Spleen (tissue), 13 donors: ENCODE data around the gene FOLR3. TPM values are rescaled to one million over a fixed set of nuclear protein-coding genes. Genes with fewer than 3 reads are reported as not detected.
"Not testable (repeated sequence)": the region's sequence is repeated elsewhere in the genome, so short reads cannot be mapped to it uniquely, and the experiment has no call there.

Source experiments
- DNase-seq: peaks from one replicate; pipeline ENCODE4 v3.0.0-alpha.2; 2020
- H3K27ac ChIP-seq, 8 donors: fragments of 200-600 bp; sonication (generic) in 7 of 8; 1 replicate in 4 of 8; 2 replicates in 4 of 8; pipeline versions ENCODE4 v1.5.0 to v1.8.0; 2016 to 2021; ENCODE audit warnings: inconsistent platforms in 4 of 8, mild to moderate bottlenecking in 4 of 8, moderate library complexity in 1 of 8
- H3K27me3 ChIP-seq, 7 donors: fragments of 200-600 bp; sonication (generic) in 6 of 7; replicated peaks in 1 of 7; 1 replicate in 4 of 7; 2 replicates in 3 of 7; pipeline versions ENCODE4 v1.5.0 to v1.8.0; 2016 to 2021; ENCODE audit warnings: inconsistent platforms in 3 of 7, mild to moderate bottlenecking in 1 of 7
- H3K36me3 ChIP-seq, 6 donors: fragments of 200-600 bp; sonication (generic) in 5 of 6; 1 replicate in 4 of 6; 2 replicates in 2 of 6; pipeline versions ENCODE4 v1.5.0 to v1.8.0; 2016 to 2021; ENCODE audit warnings: inconsistent platforms in 2 of 6
- H3K4me1 ChIP-seq, 6 donors: fragments of 200-600 bp; sonication (generic) in 5 of 6; 1 replicate in 3 of 6; 2 replicates in 3 of 6; pipeline versions ENCODE4 v1.5.0 to v1.8.0; 2016 to 2021; ENCODE audit warnings: inconsistent platforms in 3 of 6
- H3K4me3 ChIP-seq, 8 donors: fragments of 200-600 bp; sonication (generic) in 7 of 8; 1 replicate in 4 of 8; 2 replicates in 4 of 8; pipeline versions ENCODE4 v1.5.0 to v1.8.0; 2016 to 2021; ENCODE audit warnings: inconsistent platforms in 4 of 8, mild to moderate bottlenecking in 4 of 8, moderate library complexity in 2 of 8
- H3K9me3 ChIP-seq, 8 donors: fragments of 200-600 bp; sonication (generic) in 7 of 8; 1 replicate in 4 of 8; 2 replicates in 4 of 8; pipeline versions ENCODE4 v1.5.0 to v1.8.0; 2016 to 2021; ENCODE audit warnings: inconsistent platforms in 4 of 8
- POLR2A ChIP-seq, 3 donors: fragments of 450-650 bp; IDR thresholded peaks; one replicate each; pipeline ENCODE4 v1.5.1; 2017; ENCODE audit warnings: antibody characterized with exemption in 3 of 3, mild to moderate bottlenecking in 1 of 3
- POLR2AphosphoS5 ChIP-seq, 3 donors: sonication (generic); formaldehyde crosslinking; IDR thresholded peaks; one replicate each; pipeline ENCODE4 v1.5.1; 2017; ENCODE audit warnings: antibody characterized with exemption in 3 of 3
- WGBS, 5 donors: extraction: QIAGEN DNeasy Blood & Tissue Kit in 3 of 5; methylation state at CpG; one replicate each; pipeline versions ENCODE4 v1.1.5 to v1.1.7; 2013 to 2018; 5-methylcytosine and 5-hydroxymethylcytosine counted together
- intact Hi-C: fragments of 100-400 bp; cut with DNase I; formaldehyde crosslinking; loops from one replicate; pipeline ENCODE4 v1.15.0; 2023; ENCODE audit warnings: low total_unique reads
- long read RNA-seq, 2 donors: transcript quantifications; one replicate each; lab custom pipeline, GENCODE V29; 2026
- polyA plus RNA-seq, 3 donors: library from polyadenylated mRNA; stranded (reverse); fragments of 200-250 nt; gene quantifications; one replicate each; pipeline ENCODE4 v1.2.1, GENCODE V29; 2013
- total RNA-seq, 7 donors: library from RNA; depleted of rRNA in 3 of 7; stranded (reverse); fragments of >200 nt in 3 of 7; fragmentation: NEBNext Ultra II Directional in 4 of 7; extraction: Animal tissue kit (Norgen Biotek cat#: 25700) in 4 of 7; gene quantifications; one replicate each; pipeline versions ENCODE4 v1.1.0 to v1.2.1, GENCODE V29; 2016 to 2021
- TF ChIP-seq, protein P1 (sequence below), 11 experiments: fragments of 200-600 bp in 7 of 11; fragments of 450-650 bp in 4 of 11; sonication (generic) in 4 of 11; IDR thresholded peaks in 8 of 11; conservative IDR thresholded peaks in 3 of 11; 1 replicate in 7 of 11; 2 replicates in 4 of 11; pipeline versions ENCODE4 v1.4.0 to v1.8.0; 2016 to 2021; ENCODE audit warnings: antibody characterized with exemption in 11 of 11, inconsistent platforms in 4 of 11, mild to moderate bottlenecking in 1 of 11
- donor health status: healthy with polysubstance abuse.
- donor health status: DM: no; HTN: no; CAD: no; lungs with moderate emphysema.
- donor health status: DM: no; HTN: no; CAD: no.
- donor health status: Bipolar disorder and iron deficiency.
- donor health status: healthy.
- donor health status: DM: no; HTN: no; CAD: no.
- donor health status: DM: yes; HTN: yes; CAD: no.

Gene FOLR3
- 10 to 100 TPM in 5 of 7 donors, 1 to 10 TPM in 2; 4.5 to 43.2 (median 17.9) TPM for total RNA-seq
- polyA plus RNA-seq, result 1 to 10 TPM in 2 of 3 donors, under 1 TPM in 1; 0.49 to 7.3 (median 5.3) TPM
- long read RNA-seq, donor 1, result 0 reads
- long read RNA-seq, donor 2, result 0 reads

DNA sequence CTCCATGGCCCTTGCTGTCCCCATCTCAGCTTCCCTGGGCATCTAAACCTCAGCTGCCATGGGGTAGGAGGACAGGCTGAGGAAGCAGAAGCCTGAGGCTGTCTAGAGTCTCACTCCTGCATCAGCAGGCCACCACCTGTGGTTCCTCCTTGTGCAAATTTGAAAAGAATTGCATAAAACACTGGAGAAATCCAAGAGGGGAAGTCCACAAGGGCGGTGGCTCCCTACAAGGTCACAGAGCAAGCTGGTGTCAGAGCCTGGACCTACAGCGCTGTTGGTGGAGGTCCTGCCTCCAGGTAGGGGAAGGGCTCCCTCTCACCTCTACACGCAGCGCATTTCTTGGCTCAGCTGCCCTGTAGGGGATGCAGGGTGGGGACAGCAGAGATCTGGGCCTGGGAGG is at the start of gene FOLR3:
TSS of gene FOLR3 (plus strand) at position 253 of the 400 bp plus-strand sequence. CDS start 228 bp downstream, outside the sequence.
- peak; percentile 85 for DNase-seq
- Histone ChIP-seq H3K27ac (peak within 1 kb of the TSS in 7 of 8 donors; percentile 58 to 90 (median 84)), H3K36me3 (peaks cover 0 to 27% (median 0%) of the 10 kb centered on the region in 6 donors), H3K4me3 (peak within 1 kb of the TSS in 6 of 8 donors; percentile 11 to 61 (median 15)), H3K4me1 (peaks cover 0 to 22% (median 0%) of the 10 kb centered on the region in 6 donors)
- H3K27me3 ChIP-seq, H3K9me3 ChIP-seq, intact Hi-C loops: not testable (repeated sequence)
- peak; percentile 15 to 55 (median 53) for TF ChIP-seq POLR2AphosphoS5 (IDR thresholded peaks at IDR 0.05)
- WGBS, 5 donors, result 60 to 87% (median 61%) methylated on average over 2 to 4 of the region's 4 CpGs

DNA sequence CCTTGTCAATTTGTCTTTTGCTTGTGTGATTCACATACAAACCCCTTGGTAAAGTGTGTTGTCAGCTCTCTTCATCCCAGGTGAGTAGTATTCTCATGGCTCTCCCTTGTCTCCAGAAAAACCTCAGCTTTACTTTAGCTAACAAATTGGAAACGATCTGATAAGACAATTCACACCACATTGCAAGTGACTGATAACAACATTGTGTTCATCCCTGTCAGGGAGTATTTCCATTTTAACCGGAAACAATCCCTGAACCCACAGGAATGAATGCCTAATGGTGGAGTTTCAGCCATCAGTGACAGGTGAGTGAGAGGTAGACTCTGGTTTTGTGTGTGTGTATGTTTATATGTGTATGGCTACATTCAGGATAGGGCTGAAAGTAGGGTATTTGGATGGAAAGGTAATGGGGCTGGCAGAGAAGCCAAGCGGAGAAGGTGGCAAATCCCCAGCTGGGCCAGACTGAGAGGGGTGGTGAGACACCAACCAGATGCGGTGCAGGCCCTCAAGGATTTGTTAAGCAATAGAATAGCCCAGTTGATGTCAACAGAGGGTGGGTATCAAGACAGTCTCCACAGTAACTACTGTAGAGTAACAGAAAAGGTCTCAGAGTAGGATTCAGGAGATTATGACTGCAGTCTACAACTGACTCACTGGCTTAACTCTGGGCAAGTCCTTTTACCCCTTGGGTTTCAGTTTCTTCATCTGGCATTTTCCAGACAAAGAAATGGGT is 47.3 kb upstream of the FOLR3 start:
- H3K4me1 ChIP-seq, result peaks cover 0 to 34% (median 19%) of the 10 kb centered on the region in 6 donors
- no peak overlapping the region for H3K27ac ChIP-seq
- H3K4me3 ChIP-seq, result no peak overlapping the region
- H3K27me3 ChIP-seq, result no peaks in the 10 kb centered on the region
- TF ChIP-seq, protein P1, sequence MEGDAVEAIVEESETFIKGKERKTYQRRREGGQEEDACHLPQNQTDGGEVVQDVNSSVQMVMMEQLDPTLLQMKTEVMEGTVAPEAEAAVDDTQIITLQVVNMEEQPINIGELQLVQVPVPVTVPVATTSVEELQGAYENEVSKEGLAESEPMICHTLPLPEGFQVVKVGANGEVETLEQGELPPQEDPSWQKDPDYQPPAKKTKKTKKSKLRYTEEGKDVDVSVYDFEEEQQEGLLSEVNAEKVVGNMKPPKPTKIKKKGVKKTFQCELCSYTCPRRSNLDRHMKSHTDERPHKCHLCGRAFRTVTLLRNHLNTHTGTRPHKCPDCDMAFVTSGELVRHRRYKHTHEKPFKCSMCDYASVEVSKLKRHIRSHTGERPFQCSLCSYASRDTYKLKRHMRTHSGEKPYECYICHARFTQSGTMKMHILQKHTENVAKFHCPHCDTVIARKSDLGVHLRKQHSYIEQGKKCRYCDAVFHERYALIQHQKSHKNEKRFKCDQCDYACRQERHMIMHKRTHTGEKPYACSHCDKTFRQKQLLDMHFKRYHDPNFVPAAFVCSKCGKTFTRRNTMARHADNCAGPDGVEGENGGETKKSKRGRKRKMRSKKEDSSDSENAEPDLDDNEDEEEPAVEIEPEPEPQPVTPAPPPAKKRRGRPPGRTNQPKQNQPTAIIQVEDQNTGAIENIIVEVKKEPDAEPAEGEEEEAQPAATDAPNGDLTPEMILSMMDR (IDR thresholded peaks at IDR 0.05 in 8 of 11, conservative IDR thresholded peaks at IDR 0.05 in 3 of 11), result no peak
- TF ChIP-seq POLR2A (IDR thresholded peaks at IDR 0.05), result no peak
- no peak for TF ChIP-seq POLR2AphosphoS5 (IDR thresholded peaks at IDR 0.05)
- intact Hi-C loops, result no loop called here
- H3K9me3 ChIP-seq, result no peaks in the 10 kb centered on the region
- no peak for DNase-seq
- 81 to 97% (median 89%) methylated on average over 4 of the region's 4 CpGs for WGBS, 5 donors
- H3K36me3 ChIP-seq, result peaks cover 0 to 51% (median 14%) of the 10 kb centered on the region in 6 donors

DNA sequence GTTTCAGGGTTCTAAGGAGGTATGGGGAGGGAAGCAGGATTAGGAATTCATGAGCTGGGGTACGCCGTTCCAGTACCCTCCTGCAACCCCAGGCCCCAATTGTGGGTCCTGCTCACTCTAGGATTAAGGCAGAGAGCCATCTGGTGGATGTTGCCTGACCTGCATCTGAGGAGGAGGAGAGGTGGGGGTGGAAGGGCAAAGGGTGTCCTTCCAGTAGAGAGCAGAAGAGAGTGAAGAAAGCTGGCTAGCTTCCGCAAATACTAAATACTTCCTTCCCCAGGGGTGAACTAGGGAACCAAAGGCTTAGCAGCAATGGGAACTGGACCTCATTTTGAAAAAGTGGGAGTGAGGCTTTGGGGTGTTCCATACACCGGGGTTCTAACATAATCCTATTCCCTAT is 44.2 kb upstream of the FOLR3 start:
- H3K4me1 ChIP-seq, result peaks cover 0 to 33% (median 19%) of the 10 kb centered on the region in 6 donors
- H3K4me3 ChIP-seq, result peak overlapping the region in 1 of 8 donors; percentile 3
- H3K9me3 ChIP-seq, result no peaks in the 10 kb centered on the region
- no peaks in the 10 kb centered on the region for H3K27me3 ChIP-seq
- intact Hi-C loops, result no loop called here
- WGBS, 5 donors, result 19 to 39% (median 30%) methylated on average over 4 of the region's 4 CpGs
- TF ChIP-seq POLR2A (IDR thresholded peaks at IDR 0.05) (no peak), POLR2AphosphoS5 (IDR thresholded peaks at IDR 0.05) (peak in 2 of 3 donors; percentile 39 to 85)
- TF ChIP-seq, protein P1 (IDR thresholded peaks at IDR 0.05 in 8 of 11, conservative IDR thresholded peaks at IDR 0.05 in 3 of 11), result peak; percentile 86 to 98 (median 96)
- peaks cover 0 to 73% (median 32%) of the 10 kb centered on the region in 6 donors for H3K36me3 ChIP-seq
- H3K27ac ChIP-seq, result peak overlapping the region in 7 of 8 donors; percentile 47 to 81 (median 76)
- peak; percentile 86 for DNase-seq

DNA sequence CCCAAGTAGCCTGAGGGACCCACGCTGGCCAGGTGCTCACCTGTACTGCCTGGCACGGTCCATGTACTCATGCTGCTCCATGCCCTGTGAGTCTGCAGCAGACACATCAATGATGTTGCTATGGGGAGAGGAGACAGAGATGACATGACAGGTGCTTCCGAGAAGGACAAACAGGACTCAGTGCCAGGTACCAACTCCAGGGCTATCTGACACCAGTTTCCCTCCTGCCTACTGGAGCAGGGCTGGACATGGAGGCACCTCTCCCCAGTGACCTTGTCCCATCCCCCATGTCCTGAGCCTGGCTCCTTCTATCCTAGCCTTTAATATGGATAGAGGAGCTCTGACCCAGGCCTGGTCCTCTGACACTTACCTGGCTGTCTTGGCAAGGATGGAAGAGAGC is 36.8 kb upstream of the FOLR3 start:
- TF ChIP-seq, protein P1 (IDR thresholded peaks at IDR 0.05 in 8 of 11, conservative IDR thresholded peaks at IDR 0.05 in 3 of 11), result no peak
- no peak for TF ChIP-seq POLR2AphosphoS5 (IDR thresholded peaks at IDR 0.05)
- TF ChIP-seq POLR2A (IDR thresholded peaks at IDR 0.05), result no peak
- H3K4me3 ChIP-seq, result no peak overlapping the region
- no peaks in the 10 kb centered on the region for H3K9me3 ChIP-seq
- peaks cover 0 to 82% (median 50%) of the 10 kb centered on the region in 6 donors for H3K36me3 ChIP-seq
- no peak for DNase-seq
- intact Hi-C loops, result no loop called here
- peaks cover 24 to 53% (median 40%) of the 10 kb centered on the region in 6 donors for H3K4me1 ChIP-seq
- no peaks in the 10 kb centered on the region for H3K27me3 ChIP-seq
- WGBS, 5 donors, result 90 to 100% (median 96%) methylated on average over 3 of the region's 3 CpGs
- peak overlapping the region in 2 of 8 donors; percentile 98 to 99 for H3K27ac ChIP-seq
